ENCODE measurements around the gene MTUS2. TPM values are rescaled to one million over a fixed set of nuclear protein-coding genes. Genes with fewer than 3 reads are reported as not detected.

The MTUS2 gene
- total RNA-seq, 1 experiment from 2014 or later: not detected

DNA sequence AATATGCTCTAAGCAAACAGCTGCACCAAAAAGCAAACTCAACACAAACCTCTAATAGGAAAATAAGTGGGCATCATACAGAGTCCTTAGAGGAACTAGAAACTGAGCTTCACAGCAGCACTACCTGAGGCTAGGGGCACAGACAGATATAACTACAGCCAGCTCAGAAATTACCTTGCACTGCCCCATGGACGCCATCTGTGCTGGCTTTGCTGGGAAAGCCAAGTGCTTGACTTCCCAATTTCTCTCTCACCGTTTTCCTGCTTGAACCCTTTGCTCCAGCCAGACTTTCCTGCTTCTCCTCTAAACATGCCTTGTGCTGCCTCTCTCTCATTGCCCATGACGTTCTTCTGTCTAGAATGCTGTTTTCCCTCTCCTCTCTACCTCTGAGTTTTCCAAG lies 29.3 kb downstream of the MTUS2 start:
- no TSS peak for BruUV-seq (replicated peaks)
- CTCF ChIA-PET: no interaction called here
- ATAC-seq: no peak

DNA sequence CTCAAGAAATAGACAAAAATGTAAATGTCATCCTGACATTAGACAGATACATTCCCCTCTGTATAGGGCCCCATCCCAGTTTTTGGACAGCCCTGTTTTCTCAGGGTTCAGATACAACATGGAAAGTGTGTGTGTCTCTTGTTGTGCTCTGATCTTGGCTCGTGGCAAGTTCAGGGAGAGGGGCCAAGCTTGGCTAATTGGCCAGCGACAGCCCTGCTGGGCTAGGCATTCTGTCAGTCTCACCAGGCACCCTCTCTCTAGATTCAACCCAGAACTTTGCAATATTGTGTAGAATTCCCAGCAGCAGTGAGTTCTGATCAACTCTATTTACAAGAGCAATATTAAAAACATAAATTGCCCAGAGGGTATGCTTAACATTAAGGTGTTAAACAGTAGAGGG lies 30.1 kb downstream of the MTUS2 start:
- Histone ChIP-seq H3K27ac (ENCODE audit: low read length) (no peak overlapping the region), H3K27me3 (ENCODE audit: low read length) (peaks cover 19% of the 10 kb centered on the region), H4K20me1 (ENCODE audit: low read length) (no peaks in the 10 kb centered on the region), H3F3A (ENCODE audit: low read length, unreplicated experiment) (no peaks in the 10 kb centered on the region), H2AFZ (ENCODE audit: low read length) (no peak overlapping the region), H3K9ac (ENCODE audit: low read length) (no peak overlapping the region), H3K4me2 (ENCODE audit: low read length) (no peak overlapping the region), H3K9me3 (ENCODE audit: low read length) (no peaks in the 10 kb centered on the region), H3K4me1 (ENCODE audit: insufficient read depth, low read length) (no peaks in the 10 kb centered on the region), H3K9me2 (replicated peaks; ENCODE audit: low read length) (no peaks in the 10 kb centered on the region), H3K79me2 (ENCODE audit: low read length) (no peaks in the 10 kb centered on the region), H3K4me3 (ENCODE audit: low read length) (no peak overlapping the region), H3K36me3 (ENCODE audit: low read depth, low read length) (no peaks in the 10 kb centered on the region)
- intact Hi-C loops (cut with micrococcal nuclease): no loop called here
- ChIA-PET POLR2A (ENCODE audit: unreplicated experiment) (no interaction called here), CTCF (no interaction called here)
- no peak for DNase-seq
- TF ChIP-seq EZH2 (IDR thresholded peaks at IDR 0.05; ENCODE audit: low read length, unreplicated experiment) (no peak), EZH2phosphoT487 (IDR thresholded peaks at IDR 0.05; ENCODE audit: borderline replicate concordance, low read length) (no peak)
- TF ChIP-seq, protein P1, sequence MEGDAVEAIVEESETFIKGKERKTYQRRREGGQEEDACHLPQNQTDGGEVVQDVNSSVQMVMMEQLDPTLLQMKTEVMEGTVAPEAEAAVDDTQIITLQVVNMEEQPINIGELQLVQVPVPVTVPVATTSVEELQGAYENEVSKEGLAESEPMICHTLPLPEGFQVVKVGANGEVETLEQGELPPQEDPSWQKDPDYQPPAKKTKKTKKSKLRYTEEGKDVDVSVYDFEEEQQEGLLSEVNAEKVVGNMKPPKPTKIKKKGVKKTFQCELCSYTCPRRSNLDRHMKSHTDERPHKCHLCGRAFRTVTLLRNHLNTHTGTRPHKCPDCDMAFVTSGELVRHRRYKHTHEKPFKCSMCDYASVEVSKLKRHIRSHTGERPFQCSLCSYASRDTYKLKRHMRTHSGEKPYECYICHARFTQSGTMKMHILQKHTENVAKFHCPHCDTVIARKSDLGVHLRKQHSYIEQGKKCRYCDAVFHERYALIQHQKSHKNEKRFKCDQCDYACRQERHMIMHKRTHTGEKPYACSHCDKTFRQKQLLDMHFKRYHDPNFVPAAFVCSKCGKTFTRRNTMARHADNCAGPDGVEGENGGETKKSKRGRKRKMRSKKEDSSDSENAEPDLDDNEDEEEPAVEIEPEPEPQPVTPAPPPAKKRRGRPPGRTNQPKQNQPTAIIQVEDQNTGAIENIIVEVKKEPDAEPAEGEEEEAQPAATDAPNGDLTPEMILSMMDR (conservative IDR thresholded peaks at IDR 0.05; ENCODE audit: low read depth, low read length): no peak
- no peak for ATAC-seq
- BruUV-seq (replicated peaks): no TSS peak

More for the DNA sequence above, 29.3 kb downstream of the MTUS2 start:
- H3K9ac ChIP-seq (ENCODE audit: low read length): no peak overlapping the region
- no peak overlapping the region for H3K4me3 ChIP-seq (ENCODE audit: low read length)
- H2AFZ ChIP-seq (ENCODE audit: low read length): no peak overlapping the region
- no peaks in the 10 kb centered on the region for H3K36me3 ChIP-seq (ENCODE audit: low read depth, low read length)
- H3K9me2 ChIP-seq (replicated peaks; ENCODE audit: low read length): no peaks in the 10 kb centered on the region
- H3K9me3 ChIP-seq (ENCODE audit: low read length): no peaks in the 10 kb centered on the region
- no peaks in the 10 kb centered on the region for H4K20me1 ChIP-seq (ENCODE audit: low read length)
- H3K4me1 ChIP-seq (ENCODE audit: insufficient read depth, low read length): no peaks in the 10 kb centered on the region
- H3K4me2 ChIP-seq (ENCODE audit: low read length): no peak overlapping the region
- H3K79me2 ChIP-seq (ENCODE audit: low read length): no peaks in the 10 kb centered on the region
- H3F3A ChIP-seq (ENCODE audit: low read length, unreplicated experiment): no peaks in the 10 kb centered on the region
- H3K27ac ChIP-seq (ENCODE audit: low read length): no peak overlapping the region
- TF ChIP-seq, protein P1 (conservative IDR thresholded peaks at IDR 0.05; ENCODE audit: low read depth, low read length): no peak
- TF ChIP-seq EZH2phosphoT487 (IDR thresholded peaks at IDR 0.05; ENCODE audit: borderline replicate concordance, low read length): no peak
- TF ChIP-seq EZH2 (IDR thresholded peaks at IDR 0.05; ENCODE audit: low read length, unreplicated experiment): no peak
- POLR2A ChIA-PET (ENCODE audit: unreplicated experiment): no interaction called here
- H3K27me3 ChIP-seq (ENCODE audit: low read length): peaks cover 19% of the 10 kb centered on the region
- no peak for DNase-seq
- intact Hi-C loops (cut with micrococcal nuclease): no loop called here

DNA sequence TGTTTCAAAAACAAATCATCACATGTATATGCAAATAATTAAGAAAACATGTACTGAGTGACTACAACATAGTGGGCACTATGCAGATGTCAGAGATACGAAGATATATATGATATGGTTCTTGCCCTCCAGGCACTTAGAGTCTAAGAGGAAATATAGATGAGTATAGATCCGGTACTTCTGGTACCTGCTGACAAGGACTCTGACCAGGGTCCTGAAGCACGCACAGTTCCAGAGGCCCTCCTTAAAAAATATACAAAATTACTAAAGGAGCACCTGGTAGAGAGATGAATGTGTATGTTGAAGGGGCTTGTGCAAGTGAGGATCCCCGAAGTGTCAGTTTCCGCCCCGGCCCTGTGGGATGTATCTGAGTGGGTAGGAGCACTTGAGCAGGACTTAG lies 31.3 kb downstream of the MTUS2 start:
- Histone ChIP-seq H3K4me3 (ENCODE audit: low read length) (no peak overlapping the region), H3K9me3 (ENCODE audit: low read length) (no peaks in the 10 kb centered on the region), H3K27ac (ENCODE audit: low read length) (no peak overlapping the region), H3K4me2 (ENCODE audit: low read length) (no peak overlapping the region), H3K79me2 (ENCODE audit: low read length) (no peaks in the 10 kb centered on the region), H3K9ac (ENCODE audit: low read length) (no peak overlapping the region), H3K9me2 (replicated peaks; ENCODE audit: low read length) (no peaks in the 10 kb centered on the region), H3F3A (ENCODE audit: low read length, unreplicated experiment) (no peaks in the 10 kb centered on the region), H3K36me3 (ENCODE audit: low read depth, low read length) (no peaks in the 10 kb centered on the region), H4K20me1 (ENCODE audit: low read length) (no peaks in the 10 kb centered on the region), H3K27me3 (ENCODE audit: low read length) (peaks cover 23% of the 10 kb centered on the region), H2AFZ (ENCODE audit: low read length) (no peak overlapping the region), H3K4me1 (ENCODE audit: insufficient read depth, low read length) (no peaks in the 10 kb centered on the region)
- TF ChIP-seq EZH2phosphoT487 (IDR thresholded peaks at IDR 0.05; ENCODE audit: borderline replicate concordance, low read length) (no peak), EZH2 (IDR thresholded peaks at IDR 0.05; ENCODE audit: low read length, unreplicated experiment) (no peak)
- TF ChIP-seq, protein P1 (conservative IDR thresholded peaks at IDR 0.05; ENCODE audit: low read depth, low read length): no peak
- CTCF ChIA-PET: no interaction called here
- POLR2A ChIA-PET (ENCODE audit: unreplicated experiment): no interaction called here
- ATAC-seq (no peak), DNase-seq (no peak)
- BruUV-seq (replicated peaks): no TSS peak
- intact Hi-C loops (cut with micrococcal nuclease): no loop called here
